HEK293T (cell line): Measurements from ENCODE around the gene MTMR6.

Experiments
- CTCF ChIA-PET: fragments of 350-600 bp; formaldehyde crosslinking; extraction: SDS; loops from one replicate; lab custom pipeline; 2021; ENCODE audit warnings: antibody characterized with exemption, inconsistent platforms; lab: Yijun Ruan, JAX
- POLR2A ChIA-PET: fragments of 350-600 bp; formaldehyde crosslinking; extraction: SDS; loops from one replicate; lab custom pipeline; 2020; ENCODE audit warnings: antibody characterized with exemption, inconsistent platforms; lab: Yijun Ruan, JAX
- DNase-seq: peaks from one replicate; pipeline ENCODE4 v3.0.0; 2012; ENCODE audit warnings: mixed read lengths; ENCODE audit errors: extremely low spot score
- ARNT ChIP-seq: fragments of 450-650 bp; IDR thresholded peaks from 2 replicates; pipeline ENCODE4 v1.6.1; 2017; ENCODE audit warnings: mild to moderate bottlenecking
- BHLHE40 ChIP-seq: fragments of 450-650 bp; IDR thresholded peaks from 2 replicates; pipeline ENCODE4 v1.6.1; 2016; ENCODE audit warnings: mild to moderate bottlenecking, moderate library complexity, borderline replicate concordance
- CTBP1 ChIP-seq: fragments of 450-650 bp; IDR thresholded peaks from 2 replicates; pipeline ENCODE4 v1.6.1; 2016; ENCODE audit warnings: borderline replicate concordance
- ELF4 ChIP-seq: fragments of 450-650 bp; IDR thresholded peaks from 2 replicates; pipeline ENCODE4 v1.6.1; 2017; ENCODE audit warnings: antibody characterized with exemption
- FOXA1 ChIP-seq: fragments of 450-650 bp; IDR thresholded peaks from 2 replicates; pipeline ENCODE4 v1.6.1; 2016; ENCODE audit warnings: mild to moderate bottlenecking
- FOXK2 ChIP-seq: fragments of 450-650 bp; IDR thresholded peaks from 2 replicates; pipeline ENCODE4 v1.6.1; 2016; ENCODE audit warnings: mild to moderate bottlenecking
- FOXM1 ChIP-seq: fragments of 450-650 bp; IDR thresholded peaks from 2 replicates; pipeline ENCODE4 v1.6.1; 2017; ENCODE audit warnings: mild to moderate bottlenecking, borderline replicate concordance
- HDGF ChIP-seq: fragments of 450-650 bp; IDR thresholded peaks from 2 replicates; pipeline ENCODE4 v1.6.1; 2017; ENCODE audit warnings: antibody characterized with exemption, borderline replicate concordance
- L3MBTL2 ChIP-seq: fragments of 450-650 bp; conservative IDR thresholded peaks from 2 replicates; pipeline ENCODE4 v1.6.1; 2016; ENCODE audit warnings: mild to moderate bottlenecking
- LEF1 ChIP-seq: fragments of 450-650 bp; IDR thresholded peaks from 2 replicates; pipeline ENCODE4 v1.6.1; 2017; ENCODE audit warnings: mild to moderate bottlenecking, borderline replicate concordance
- NFRKB ChIP-seq: fragments of 450-650 bp; IDR thresholded peaks from 2 replicates; pipeline ENCODE4 v1.6.1; 2016; ENCODE audit warnings: mild to moderate bottlenecking, moderate library complexity
- SP1 ChIP-seq: fragments of 450-650 bp; IDR thresholded peaks from 2 replicates; pipeline ENCODE4 v1.6.1; 2017
- SUZ12 ChIP-seq: fragments of 450-650 bp; IDR thresholded peaks from 2 replicates; pipeline ENCODE4 v1.6.1; 2016; ENCODE audit warnings: mild to moderate bottlenecking
- TARDBP ChIP-seq: fragments of 450-650 bp; IDR thresholded peaks from 2 replicates; pipeline ENCODE4 v1.6.1; 2016
- ZNF384 ChIP-seq: fragments of 450-650 bp; IDR thresholded peaks from 2 replicates; pipeline ENCODE4 v1.6.1; 2016
- TF ChIP-seq, protein P1 (sequence below): fragments of 450-650 bp; IDR thresholded peaks from 2 replicates; pipeline ENCODE4 v1.6.1; 2016

MTMR6 gene

DNA sequence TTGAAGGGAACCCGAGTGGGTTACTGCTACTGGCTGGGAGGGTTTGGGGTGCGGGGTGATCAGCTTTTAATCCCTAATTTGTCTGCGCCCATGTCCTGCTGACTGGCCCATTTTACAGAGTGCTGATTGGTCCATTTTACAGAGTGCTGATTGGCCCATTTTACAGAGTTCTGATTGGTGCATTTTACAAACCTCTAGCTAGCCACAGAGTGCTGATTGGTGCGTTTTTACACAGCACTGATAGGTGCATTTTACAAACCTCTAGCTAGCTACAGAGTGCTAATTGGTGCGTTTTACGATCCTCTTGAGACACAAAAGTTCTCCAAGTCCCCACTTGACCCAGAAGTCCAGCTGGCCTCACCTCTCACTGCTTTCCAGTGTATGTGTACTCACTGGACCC is 43.2 kb downstream of the MTMR6 start:
- DNase-seq, result no peak
- no peak for TF ChIP-seq SP1
- no peak for TF ChIP-seq BHLHE40
- TF ChIP-seq CTBP1, result no peak
- TF ChIP-seq, protein P1, sequence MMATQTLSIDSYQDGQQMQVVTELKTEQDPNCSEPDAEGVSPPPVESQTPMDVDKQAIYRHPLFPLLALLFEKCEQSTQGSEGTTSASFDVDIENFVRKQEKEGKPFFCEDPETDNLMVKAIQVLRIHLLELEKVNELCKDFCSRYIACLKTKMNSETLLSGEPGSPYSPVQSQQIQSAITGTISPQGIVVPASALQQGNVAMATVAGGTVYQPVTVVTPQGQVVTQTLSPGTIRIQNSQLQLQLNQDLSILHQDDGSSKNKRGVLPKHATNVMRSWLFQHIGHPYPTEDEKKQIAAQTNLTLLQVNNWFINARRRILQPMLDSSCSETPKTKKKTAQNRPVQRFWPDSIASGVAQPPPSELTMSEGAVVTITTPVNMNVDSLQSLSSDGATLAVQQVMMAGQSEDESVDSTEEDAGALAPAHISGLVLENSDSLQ, result no peak
- TF ChIP-seq ARNT, result no peak
- TF ChIP-seq FOXA1, result no peak
- TF ChIP-seq FOXM1, result no peak
- no peak for TF ChIP-seq TARDBP
- TF ChIP-seq ZNF384, result no peak
- TF ChIP-seq LEF1, result no peak
- no peak for TF ChIP-seq HDGF
- no peak for TF ChIP-seq SUZ12
- no peak for TF ChIP-seq ELF4
- TF ChIP-seq L3MBTL2, result no peak
- ChIA-PET POLR2A (no interaction called here), CTCF (no interaction called here)

DNA sequence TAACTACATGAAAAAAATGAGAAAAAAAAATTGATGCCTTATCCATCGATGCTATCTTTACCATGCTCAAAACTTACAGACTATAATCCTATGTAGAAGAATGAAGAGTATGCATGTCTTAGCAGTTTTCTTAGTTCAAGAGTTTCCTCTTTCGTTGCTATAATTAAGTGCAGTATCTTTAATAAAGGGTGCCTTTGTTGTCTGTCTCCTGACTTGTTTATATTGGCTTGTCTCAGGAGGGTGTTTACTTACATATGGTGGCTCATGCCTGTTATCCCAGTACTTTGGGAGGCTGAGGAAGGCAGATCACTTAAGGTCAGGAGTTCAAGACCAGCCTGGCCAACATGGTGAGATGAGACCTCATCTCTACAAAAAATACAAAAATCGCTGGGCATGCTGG is 44.3 kb downstream of the MTMR6 start:
- DNase-seq, result no peak
- TF ChIP-seq FOXM1, result no peak
- TF ChIP-seq NFRKB, result no peak
- TF ChIP-seq CTBP1, result no peak
- TF ChIP-seq, protein P1, result no peak
- no peak for TF ChIP-seq ELF4
- TF ChIP-seq HDGF, result no peak
- no peak for TF ChIP-seq L3MBTL2
- TF ChIP-seq FOXK2, result no peak
- no peak for TF ChIP-seq ZNF384
- no peak for TF ChIP-seq SP1
- TF ChIP-seq BHLHE40, result no peak
- TF ChIP-seq TARDBP, result no peak
- TF ChIP-seq FOXA1, result no peak
- no peak for TF ChIP-seq LEF1
- no peak for TF ChIP-seq SUZ12
- no peak for TF ChIP-seq ARNT
- POLR2A ChIA-PET, result no interaction called here
- CTCF ChIA-PET, result no interaction called here

DNA sequence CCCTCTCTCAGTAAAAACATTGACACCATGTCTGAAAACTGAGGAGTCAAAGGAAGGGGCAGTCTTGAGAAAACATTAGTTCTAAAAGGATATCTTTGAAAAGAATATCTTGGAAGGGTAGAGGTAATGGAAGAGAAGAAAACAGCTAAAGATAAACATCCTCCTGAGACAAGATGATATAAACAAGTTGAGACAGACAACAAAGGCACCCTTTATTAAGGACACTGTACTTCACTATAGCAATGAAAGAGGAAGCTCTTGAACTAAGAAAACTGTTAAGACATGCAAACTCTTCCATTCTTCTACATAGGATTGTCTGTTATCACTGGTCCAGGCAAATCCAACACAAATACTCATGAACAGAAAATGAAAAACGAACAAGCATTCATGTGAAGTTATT is 46.3 kb downstream of the MTMR6 start:
- ChIA-PET CTCF (no interaction called here), POLR2A (no interaction called here)
- DNase-seq, result no peak
- TF ChIP-seq ZNF384 (no peak), FOXK2 (no peak), BHLHE40 (no peak), NFRKB (no peak), FOXM1 (no peak), CTBP1 (no peak), LEF1 (no peak), FOXA1 (no peak), TARDBP (no peak), SP1 (no peak)

DNA sequence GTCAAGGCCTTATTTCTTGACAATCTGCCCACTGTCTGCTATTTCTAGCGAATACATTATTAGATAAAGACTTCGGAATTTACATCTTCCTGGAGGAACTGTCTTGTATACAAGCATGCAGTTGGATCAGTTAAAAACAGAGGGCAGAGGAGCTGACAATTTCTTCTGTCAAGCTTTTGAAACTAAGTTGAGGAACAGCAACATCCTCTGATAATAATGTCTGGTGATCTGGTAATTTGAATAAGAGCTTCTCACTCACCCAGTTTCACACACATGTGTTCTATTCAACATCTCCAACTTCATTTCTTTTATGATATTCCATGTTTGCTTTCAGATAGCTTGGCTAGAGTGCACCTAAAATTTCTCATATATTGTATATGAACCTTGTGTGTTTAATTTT is 50.2 kb downstream of the MTMR6 start:
- ChIA-PET POLR2A (no interaction called here), CTCF (no interaction called here)
- no peak for DNase-seq
- TF ChIP-seq TARDBP, result no peak
- TF ChIP-seq CTBP1, result no peak
- no peak for TF ChIP-seq HDGF

DNA sequence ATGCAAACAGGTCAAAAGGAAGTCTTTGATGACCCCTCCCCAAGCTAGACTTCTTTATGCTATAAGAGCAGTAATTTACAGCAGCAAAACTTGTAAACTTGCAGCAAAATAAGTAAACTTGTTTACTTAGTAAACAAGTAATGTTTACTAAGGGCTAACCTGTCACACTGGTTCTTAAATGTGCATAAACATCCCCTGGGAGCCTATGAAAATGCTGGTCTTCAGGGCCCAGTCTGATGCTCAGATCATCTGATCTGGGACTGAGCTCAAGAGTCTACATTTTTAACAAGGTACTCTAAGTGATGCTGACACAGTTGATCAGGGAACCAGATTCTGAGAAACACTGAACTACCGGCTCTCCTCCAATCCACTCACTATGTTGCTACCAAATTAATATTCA is 53.4 kb downstream of the MTMR6 start:
- POLR2A ChIA-PET, result no interaction called here
- CTCF ChIA-PET, result no interaction called here
- DNase-seq, result no peak
- TF ChIP-seq ELF4 (no peak), SUZ12 (no peak), BHLHE40 (no peak), HDGF (no peak), FOXK2 (no peak), ZNF384 (no peak), L3MBTL2 (no peak), ARNT (no peak), TARDBP (no peak), CTBP1 (no peak), NFRKB (no peak), SP1 (no peak)
- TF ChIP-seq, protein P1, result no peak

DNA sequence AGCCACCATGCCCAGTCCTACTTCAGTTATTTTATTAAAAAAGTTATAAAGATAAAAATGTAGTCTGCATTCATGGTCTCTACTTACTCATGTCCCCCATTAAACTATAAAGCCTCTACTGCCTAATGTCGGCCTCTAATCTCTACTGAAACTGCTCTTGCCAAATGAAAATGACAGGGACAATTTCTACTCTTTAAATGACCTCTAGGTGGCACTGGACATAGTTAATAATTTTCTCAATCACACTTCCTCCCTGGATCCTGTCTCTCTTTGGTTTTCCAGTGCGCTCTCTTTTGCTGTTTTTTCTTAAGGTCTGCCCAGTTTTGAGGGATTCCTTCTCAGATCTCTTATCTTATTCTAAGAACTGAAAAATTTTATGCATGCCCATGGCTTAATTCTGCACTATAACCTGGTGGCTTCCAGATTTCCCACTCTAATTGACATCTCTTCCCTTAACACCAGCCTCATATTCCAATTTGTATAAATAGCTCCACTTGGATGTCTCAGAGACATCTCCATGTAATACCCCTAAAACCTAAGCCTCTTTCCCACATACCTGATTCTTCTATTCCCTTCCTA is 54.3 kb downstream of the MTMR6 start:
- DNase-seq, result peak; percentile 27
- ChIA-PET CTCF (interaction anchor here (0.7 kb wide), 1 partner anchor 314 kb away, joined by 3 read pairs; no protein-coding TSS in a partner anchor), POLR2A (no interaction called here)
- TF ChIP-seq LEF1 (no peak), ARNT (no peak), BHLHE40 (no peak), NFRKB (no peak), ZNF384 (no peak), FOXA1 (no peak), ELF4 (no peak)
